OCI-LY3 (cell line): ENCODE measurements around the gene ATP12A.

Source experiments
- H2AFZ ChIP-seq: fragments of 200-600, 300-600 bp; shearing (Covaris generic); 2 replicates; pipeline ENCODE4 v1.6.0; 2014; ENCODE audit warnings: antibody characterized with exemption, low read depth, low read length
- H3K27ac ChIP-seq: fragments of 200-600, 300-600 bp; sonication (generic); 2 replicates; pipeline ENCODE4 v1.5.1; 2014; ENCODE audit warnings: mild to moderate bottlenecking, low read length, moderate library complexity, mixed read lengths
- H3K27me3 ChIP-seq: fragments of 200-600, 300-600 bp; sonication (generic); 2 replicates; pipeline ENCODE4 v1.6.1; 2014; ENCODE audit warnings: low read depth, low read length, mixed read lengths
- H3K36me3 ChIP-seq: fragments of 200-600, 300-600 bp; sonication (generic); replicated peaks from 2 replicates; pipeline ENCODE3; 2014; ENCODE audit warnings: low read depth, low read length, mixed read lengths
- H3K4me1 ChIP-seq: fragments of 300-600, 200-600 bp; sonication (generic); 2 replicates; pipeline ENCODE4 v1.6.1; 2014; ENCODE audit warnings: low read length, mixed read lengths
- H3K4me2 ChIP-seq: fragments of 200-600, 300-600 bp; sonication (generic); 2 replicates; pipeline ENCODE4 v1.6.1; 2014; ENCODE audit warnings: low read length, mixed read lengths
- H3K4me3 ChIP-seq: fragments of 300-600, 200-600 bp; sonication (generic); 2 replicates; pipeline ENCODE4 v1.5.1; 2014; ENCODE audit warnings: antibody characterized with exemption, mild to moderate bottlenecking, low read length, moderate library complexity
- H3K79me2 ChIP-seq: fragments of 300-600, 200-600 bp; shearing (Covaris generic); 2 replicates; pipeline ENCODE4 v1.6.1; 2014; ENCODE audit warnings: mild to moderate bottlenecking, low read length, mixed read lengths
- H3K9ac ChIP-seq: fragments of 300-600, 200-600 bp; shearing (Covaris generic); 2 replicates; pipeline ENCODE4 v1.6.0; 2014; ENCODE audit warnings: mild to moderate bottlenecking, low read length, moderate library complexity
- H3K9me3 ChIP-seq: fragments of 200-600, 300-600 bp; shearing (Covaris generic); 2 replicates; pipeline ENCODE4 v1.6.1; 2014; ENCODE audit warnings: low read length, mixed read lengths; ENCODE audit not compliant: insufficient read depth
- H4K20me1 ChIP-seq: fragments of 200-600, 300-600 bp; sonication (generic); 2 replicates; pipeline ENCODE4 v1.6.1; 2016; ENCODE audit warnings: low read length, mixed read lengths; ENCODE audit not compliant: insufficient read depth
- EZH2phosphoT487 ChIP-seq: fragments of 200-600 bp; shearing (Covaris generic); IDR thresholded peaks from 2 replicates; pipeline ENCODE4 v1.6.1; 2018; ENCODE audit warnings: antibody characterized with exemption, mixed run types, low read depth
- TF ChIP-seq, protein P1 (sequence below): fragments of 200-600, 300-600 bp; sonication (generic); IDR thresholded peaks from 2 replicates; pipeline ENCODE4 v1.5.1; 2014; ENCODE audit warnings: antibody characterized with exemption, low read length, low read depth

The ATP12A gene

GRCh38 chr13:24745861-24746617 lies 65.8 kb downstream of the ATP12A start:
- Histone ChIP-seq H4K20me1 (no peaks in the 10 kb centered on the region), H3K27me3 (peaks cover 12% of the 10 kb centered on the region), H3K4me2 (no peak overlapping the region), H3K9me3 (no peaks in the 10 kb centered on the region), H3K4me1 (no peaks in the 10 kb centered on the region), H3K27ac (no peak overlapping the region), H3K9ac (no peak overlapping the region), H3K36me3 (no peaks in the 10 kb centered on the region), H3K79me2 (no peaks in the 10 kb centered on the region), H2AFZ (no peak overlapping the region), H3K4me3 (no peak overlapping the region)
- TF ChIP-seq EZH2phosphoT487, result no peak
- TF ChIP-seq, protein P1, sequence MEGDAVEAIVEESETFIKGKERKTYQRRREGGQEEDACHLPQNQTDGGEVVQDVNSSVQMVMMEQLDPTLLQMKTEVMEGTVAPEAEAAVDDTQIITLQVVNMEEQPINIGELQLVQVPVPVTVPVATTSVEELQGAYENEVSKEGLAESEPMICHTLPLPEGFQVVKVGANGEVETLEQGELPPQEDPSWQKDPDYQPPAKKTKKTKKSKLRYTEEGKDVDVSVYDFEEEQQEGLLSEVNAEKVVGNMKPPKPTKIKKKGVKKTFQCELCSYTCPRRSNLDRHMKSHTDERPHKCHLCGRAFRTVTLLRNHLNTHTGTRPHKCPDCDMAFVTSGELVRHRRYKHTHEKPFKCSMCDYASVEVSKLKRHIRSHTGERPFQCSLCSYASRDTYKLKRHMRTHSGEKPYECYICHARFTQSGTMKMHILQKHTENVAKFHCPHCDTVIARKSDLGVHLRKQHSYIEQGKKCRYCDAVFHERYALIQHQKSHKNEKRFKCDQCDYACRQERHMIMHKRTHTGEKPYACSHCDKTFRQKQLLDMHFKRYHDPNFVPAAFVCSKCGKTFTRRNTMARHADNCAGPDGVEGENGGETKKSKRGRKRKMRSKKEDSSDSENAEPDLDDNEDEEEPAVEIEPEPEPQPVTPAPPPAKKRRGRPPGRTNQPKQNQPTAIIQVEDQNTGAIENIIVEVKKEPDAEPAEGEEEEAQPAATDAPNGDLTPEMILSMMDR, result no peak

- Histone ChIP-seq H3K9me3 (no peaks in the 10 kb centered on the region), H3K79me2 (no peaks in the 10 kb centered on the region), H3K4me2 (peak overlapping the region; percentile 63), H3K36me3 (no peaks in the 10 kb centered on the region), H3K4me3 (peak overlapping the region; percentile 75; the same call in 1 of the 2 replicates), H3K9ac (no peak overlapping the region), H3K27ac (no peak overlapping the region), H4K20me1 (no peaks in the 10 kb centered on the region), H3K27me3 (peaks cover 12% of the 10 kb centered on the region), H3K4me1 (no peaks in the 10 kb centered on the region), H2AFZ (peak overlapping the region; percentile 11; the same call in 1 of the 2 replicates)
- TF ChIP-seq, protein P1, result no peak
- no peak for TF ChIP-seq EZH2phosphoT487
Measured at GRCh38 chr13:24746618-24747247, 66.5 kb downstream of the ATP12A start.

DNA sequence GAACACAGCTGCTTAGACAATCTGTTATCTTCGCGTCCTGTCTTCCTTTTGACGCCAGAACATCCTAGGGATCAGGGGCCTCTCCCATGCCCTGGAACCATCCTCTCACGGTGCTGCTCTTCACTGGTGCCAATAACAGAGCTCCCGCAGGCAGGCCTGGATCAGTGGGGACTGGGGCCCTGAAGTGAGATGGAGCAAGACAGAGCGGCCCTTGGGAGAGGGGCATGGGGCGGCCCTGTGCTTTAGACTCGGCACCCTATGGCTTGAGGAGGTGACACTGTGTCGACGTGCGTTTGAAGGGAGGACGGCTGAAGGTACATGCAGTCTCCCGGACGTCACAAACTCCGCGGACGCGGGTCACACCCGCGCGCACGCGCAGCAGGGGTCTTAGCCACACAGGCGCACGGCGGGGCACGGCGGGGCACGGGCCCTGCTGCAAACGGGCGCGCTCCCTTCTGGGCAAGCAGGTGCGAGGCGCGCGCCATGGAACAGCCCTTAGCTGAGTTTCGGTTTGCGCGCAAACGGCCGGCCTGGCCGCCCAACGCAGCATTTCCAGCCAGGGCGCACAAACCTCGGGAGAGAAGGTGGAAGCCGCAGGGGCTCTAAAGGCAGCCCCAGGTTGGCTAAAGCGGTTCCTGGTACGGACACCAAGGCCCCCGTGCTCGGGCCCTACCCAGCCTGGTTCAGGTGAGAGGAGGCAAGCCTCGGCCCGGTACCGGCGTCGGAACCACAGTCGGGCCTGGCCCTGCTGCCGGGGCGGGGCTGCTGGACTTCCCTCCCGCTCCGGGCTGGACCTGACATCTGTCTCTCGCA lies 67.2 kb downstream of the ATP12A start:
- no peaks in the 10 kb centered on the region for H3K9me3 ChIP-seq
- H3K27me3 ChIP-seq, result peaks cover 12% of the 10 kb centered on the region
- H4K20me1 ChIP-seq, result no peaks in the 10 kb centered on the region
- no peaks in the 10 kb centered on the region for H3K79me2 ChIP-seq
- no peak overlapping the region for H3K27ac ChIP-seq
- H3K4me1 ChIP-seq, result no peaks in the 10 kb centered on the region
- TF ChIP-seq, protein P1, result no peak
- no peak for TF ChIP-seq EZH2phosphoT487
- peak overlapping the region; percentile 75 for H3K4me3 ChIP-seq
- H2AFZ ChIP-seq, result peak overlapping the region; percentile 44; the same call in 1 of the 2 replicates
- H3K9ac ChIP-seq, result peak overlapping the region; percentile 9; the same call in 1 of the 2 replicates
- H3K4me2 ChIP-seq, result peak overlapping the region; percentile 63
- H3K36me3 ChIP-seq, result no peaks in the 10 kb centered on the region

- Histone ChIP-seq H3K9me3 (no peaks in the 10 kb centered on the region), H3K27ac (no peak overlapping the region), H3K36me3 (no peaks in the 10 kb centered on the region), H3K4me1 (no peaks in the 10 kb centered on the region), H4K20me1 (no peaks in the 10 kb centered on the region), H3K4me3 (peak overlapping the region; percentile 75), H3K4me2 (peak overlapping the region; percentile 63), H2AFZ (peak overlapping the region; percentile 44; the same call in 1 of the 2 replicates), H3K9ac (peak overlapping the region; percentile 9; the same call in 1 of the 2 replicates), H3K79me2 (no peaks in the 10 kb centered on the region), H3K27me3 (peaks cover 12% of the 10 kb centered on the region)
- no peak for TF ChIP-seq EZH2phosphoT487
- TF ChIP-seq, protein P1, result no peak
Measured at GRCh38 chr13:24748061-24748400, 67.8 kb downstream of the ATP12A start.
